Epidermal melanocyte (primary cell): Measurements from ENCODE around the gene MKS1.

Experiments
- DNase-seq: peaks from one replicate; pipeline ENCODE4 v3.0.0; 2011; ENCODE audit warnings: low spot score; ENCODE audit not compliant: insufficient read length

MKS1 gene

GRCh38 chr17:58245428-58246103 is 26.5 kb upstream of the MKS1 start:
- no peak for DNase-seq

- DNase-seq, result no peak
Measured at GRCh38 chr17:58244963-58245362, 25.9 kb upstream of the MKS1 start.

GRCh38 chr17:58242171-58242784 is 23.2 kb upstream of the MKS1 start:
- no peak for DNase-seq

GRCh38 chr17:58239987-58240386 is 20.9 kb upstream of the MKS1 start:
- DNase-seq, result no peak

- DNase-seq, result no peak
Measured at GRCh38 chr17:58238147-58238634, 19.1 kb upstream of the MKS1 start, which contains the start of gene LPO. Gene LPO, plus strand, starts transcription at chr17:58238584. Its CDS starts 4,396 bp downstream, at chr17:58242980.

- DNase-seq, result no peak
Measured at GRCh38 chr17:58236394-58236793, 17.3 kb upstream of the MKS1 start.

- no peak for DNase-seq
Measured at GRCh38 chr17:58235821-58236220, 16.8 kb upstream of the MKS1 start.

- DNase-seq, result no peak
Measured at GRCh38 chr17:58234512-58234911, 15.5 kb upstream of the MKS1 start.

GRCh38 chr17:58233543-58233942 is 14.5 kb upstream of the MKS1 start:
- no peak for DNase-seq

GRCh38 chr17:58232707-58233156 is 13.7 kb upstream of the MKS1 start:
- DNase-seq, result no peak

- no peak for DNase-seq
Measured at GRCh38 chr17:58231641-58232040, 12.6 kb upstream of the MKS1 start.

GRCh38 chr17:58229881-58230280 is 10.8 kb upstream of the MKS1 start:
- no peak for DNase-seq

GRCh38 chr17:58229384-58229783 is 10.3 kb upstream of the MKS1 start:
- no peak for DNase-seq

GRCh38 chr17:58228679-58229078 is 9.6 kb upstream of the MKS1 start:
- DNase-seq, result no peak

GRCh38 chr17:58227733-58228132 is 8.7 kb upstream of the MKS1 start:
- DNase-seq, result no peak

- no peak for DNase-seq
Measured at GRCh38 chr17:58224315-58224714, 5.3 kb upstream of the MKS1 start.

GRCh38 chr17:58219789-58220183 is 731 bp upstream of the MKS1 start:
- no peak for DNase-seq

- no peak for DNase-seq
Measured at GRCh38 chr17:58217766-58218165, 1.3 kb downstream of the MKS1 start.

- no peak for DNase-seq
Measured at GRCh38 chr17:58215685-58216084, 3.4 kb downstream of the MKS1 start.

- DNase-seq, result no peak
Measured at GRCh38 chr17:58210922-58211321, 8.1 kb downstream of the MKS1 start.

GRCh38 chr17:58208344-58208743 is 10.7 kb downstream of the MKS1 start:
- DNase-seq, result no peak

- no peak for DNase-seq
Measured at GRCh38 chr17:58207451-58207850, 11.6 kb downstream of the MKS1 start.

GRCh38 chr17:58205936-58206335 is 13.1 kb downstream of the MKS1 start:
- DNase-seq, result no peak
